Right forelimb (tissue), 1 donor: ENCODE data around the gene PKMYT1.

Source experiments
- DNase-seq: peaks from one replicate; pipeline ENCODE4 v3.0.0-alpha.2; 2018

Gene PKMYT1

GRCh38 chr16:2980227-2981176, at the start of gene PKMYT1:
TSS of gene PKMYT1 (minus strand) at chr16:2980446. CDS start at chr16:2979657, 789 bp downstream.
- peak; percentile 94 for DNase-seq

GRCh38 chr16:3029491-3030221, 49.4 kb upstream of the PKMYT1 start:
- no peak for DNase-seq

DNA sequence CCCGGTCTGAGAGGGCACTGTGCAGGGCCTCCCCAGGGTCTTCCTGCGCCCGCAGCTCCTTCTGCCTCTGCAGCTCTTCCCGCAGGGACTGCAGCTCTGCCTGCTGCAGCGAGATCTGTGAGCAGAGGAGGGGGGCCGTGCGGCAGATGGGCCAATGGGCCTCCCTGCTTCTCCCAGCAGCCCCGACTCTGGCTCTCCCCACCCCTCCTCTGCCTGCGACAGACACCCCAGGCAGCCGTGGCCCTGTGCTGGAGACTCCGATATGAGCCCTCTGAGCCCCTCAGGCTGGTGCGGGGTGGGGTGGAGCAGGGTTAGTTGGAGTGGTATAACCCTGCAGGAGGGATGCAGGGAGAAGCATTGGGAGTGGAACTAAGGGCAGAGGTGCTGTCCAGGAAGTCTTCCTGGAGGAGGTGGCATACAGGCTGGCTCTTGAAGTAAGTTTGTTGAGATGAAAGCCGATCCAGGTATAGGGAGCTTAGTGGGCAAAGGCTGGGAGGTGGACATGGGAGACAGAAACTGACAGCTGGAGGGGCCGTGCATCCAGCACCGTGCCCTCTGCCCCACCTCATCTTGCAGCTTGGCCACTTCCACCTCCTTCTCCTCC, 48.6 kb upstream of the PKMYT1 start:
- DNase-seq: no peak

GRCh38 chr16:3027983-3028715, 47.9 kb upstream of the PKMYT1 start:
- peak; percentile 83 for DNase-seq

- DNase-seq: no peak
Measured at GRCh38 chr16:3027489-3027795, 47.2 kb upstream of the PKMYT1 start.

DNA sequence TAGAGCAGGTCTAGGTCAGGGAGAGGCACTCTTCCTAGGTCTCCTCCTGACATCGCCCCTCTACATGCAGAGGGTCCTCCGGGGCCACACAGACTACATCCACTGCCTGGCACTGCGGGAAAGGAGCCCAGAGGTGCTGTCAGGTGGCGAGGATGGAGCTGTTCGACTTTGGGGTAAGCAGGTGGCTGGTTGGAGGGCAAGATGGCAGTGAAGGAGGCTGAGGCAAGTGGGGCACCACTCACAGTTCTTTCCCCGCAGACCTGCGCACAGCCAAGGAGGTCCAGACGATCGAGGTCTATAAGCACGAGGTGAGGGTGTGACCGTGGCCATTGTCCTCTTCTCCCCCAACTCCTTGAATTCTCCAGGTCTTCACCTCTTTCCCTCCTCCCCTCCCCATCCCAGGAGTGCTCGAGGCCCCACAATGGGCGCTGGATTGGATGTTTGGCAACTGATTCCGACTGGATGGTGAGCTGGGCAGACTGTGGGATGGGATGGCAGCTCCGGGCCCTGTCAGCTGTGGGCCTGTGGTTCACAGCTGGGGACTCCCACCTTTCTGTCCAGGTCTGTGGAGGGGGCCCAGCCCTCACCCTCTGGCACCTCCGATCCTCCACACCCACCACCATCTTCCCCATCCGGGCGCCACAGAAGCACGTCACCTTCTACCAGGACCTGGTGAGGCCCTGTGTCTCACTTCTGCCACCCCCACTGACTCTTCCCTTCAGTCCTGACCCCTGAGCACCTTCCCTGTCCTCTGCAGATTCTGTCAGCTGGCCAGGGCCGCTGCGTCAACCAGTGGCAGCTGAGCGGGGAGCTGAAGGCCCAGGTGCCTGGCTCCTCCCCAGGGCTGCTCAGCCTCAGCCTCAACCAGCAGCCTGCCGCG, 46.6 kb upstream of the PKMYT1 start:
- no peak for DNase-seq

DNA sequence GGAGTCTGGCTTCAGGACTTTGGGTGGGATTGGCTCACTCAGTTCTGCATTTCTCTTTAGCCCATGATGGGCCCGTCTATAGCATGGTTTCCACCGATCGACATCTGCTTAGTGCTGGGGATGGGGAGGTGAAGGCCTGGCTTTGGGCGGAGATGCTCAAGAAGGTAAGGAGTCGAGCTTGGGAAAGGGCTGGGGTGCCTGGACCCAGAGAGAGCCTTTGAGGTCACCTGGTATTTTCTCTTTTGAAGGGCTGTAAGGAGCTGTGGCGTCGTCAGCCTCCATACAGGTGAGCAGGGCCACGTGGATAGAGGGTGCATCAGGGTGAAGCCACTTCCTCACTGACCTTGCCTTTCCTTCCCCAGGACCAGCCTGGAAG, 45.7 kb upstream of the PKMYT1 start:
- no peak for DNase-seq

- DNase-seq: no peak
Measured at GRCh38 chr16:3025032-3026002, 45.1 kb upstream of the PKMYT1 start.

DNA sequence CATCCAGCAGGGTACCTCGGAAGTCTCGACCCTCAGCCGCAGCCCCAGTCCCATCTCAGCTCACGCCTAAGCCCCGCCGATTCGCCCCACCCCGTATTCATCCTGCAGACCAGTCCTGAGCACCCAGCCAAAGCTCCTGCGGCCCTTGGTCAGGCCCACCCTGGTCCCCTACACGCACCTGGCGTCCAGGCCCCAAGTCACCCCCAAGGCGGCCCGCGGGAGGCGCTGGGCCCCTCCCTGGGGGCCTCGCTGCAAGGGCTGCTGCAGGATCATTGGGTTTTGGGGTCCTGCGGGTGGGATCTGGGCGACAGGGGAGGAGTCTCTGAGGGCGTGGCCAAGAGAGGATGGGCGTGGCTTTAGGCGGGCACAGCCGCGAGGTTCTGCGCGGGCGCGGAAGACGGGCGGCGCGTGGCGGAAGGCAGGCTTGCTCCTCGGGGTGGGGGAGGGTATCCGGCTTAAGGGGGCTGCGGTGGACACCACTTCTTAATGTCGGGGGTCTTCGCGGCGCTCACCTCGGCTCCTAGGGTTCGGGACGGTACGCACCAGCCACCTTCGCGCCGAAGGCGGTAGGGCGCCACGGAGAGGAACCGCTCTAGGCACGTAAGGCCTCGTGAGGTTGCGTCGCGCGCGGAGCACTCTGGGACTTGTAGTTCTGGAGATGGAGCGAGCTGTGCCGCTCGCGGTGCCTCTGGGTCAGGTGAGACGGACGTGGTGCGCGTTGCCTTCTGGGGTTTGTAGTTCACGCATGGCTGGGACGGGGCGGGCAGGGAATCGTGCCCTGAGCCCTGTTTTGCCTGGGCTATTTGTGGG, 43.6 kb upstream of the PKMYT1 start, which contains the start of the genes HCFC1R1 and THOC6:
Gene HCFC1R1 (minus strand): TSS at position 274 of the 810 bp plus-strand sequence. CDS start 1 bp downstream, at position 273.
Gene THOC6 (plus strand): TSS at position 367 of the 810 bp plus-strand sequence. CDS start 292 bp downstream, at position 659.
- peak; percentile 96 for DNase-seq

DNA sequence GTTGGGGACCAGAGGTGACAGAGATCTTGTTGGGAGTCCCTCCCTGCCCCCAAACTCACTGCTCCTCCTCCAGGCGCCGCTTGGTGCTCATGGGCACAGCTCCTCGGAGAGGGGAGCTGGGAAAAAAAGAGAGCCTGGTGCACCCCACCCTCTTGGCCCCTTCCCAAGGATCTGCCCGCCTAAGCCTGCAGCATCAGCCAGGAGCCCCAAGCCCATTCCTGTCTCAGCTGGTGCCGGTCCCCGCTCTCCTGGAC, 43.1 kb upstream of the PKMYT1 start:
- DNase-seq: peak; percentile 65

DNA sequence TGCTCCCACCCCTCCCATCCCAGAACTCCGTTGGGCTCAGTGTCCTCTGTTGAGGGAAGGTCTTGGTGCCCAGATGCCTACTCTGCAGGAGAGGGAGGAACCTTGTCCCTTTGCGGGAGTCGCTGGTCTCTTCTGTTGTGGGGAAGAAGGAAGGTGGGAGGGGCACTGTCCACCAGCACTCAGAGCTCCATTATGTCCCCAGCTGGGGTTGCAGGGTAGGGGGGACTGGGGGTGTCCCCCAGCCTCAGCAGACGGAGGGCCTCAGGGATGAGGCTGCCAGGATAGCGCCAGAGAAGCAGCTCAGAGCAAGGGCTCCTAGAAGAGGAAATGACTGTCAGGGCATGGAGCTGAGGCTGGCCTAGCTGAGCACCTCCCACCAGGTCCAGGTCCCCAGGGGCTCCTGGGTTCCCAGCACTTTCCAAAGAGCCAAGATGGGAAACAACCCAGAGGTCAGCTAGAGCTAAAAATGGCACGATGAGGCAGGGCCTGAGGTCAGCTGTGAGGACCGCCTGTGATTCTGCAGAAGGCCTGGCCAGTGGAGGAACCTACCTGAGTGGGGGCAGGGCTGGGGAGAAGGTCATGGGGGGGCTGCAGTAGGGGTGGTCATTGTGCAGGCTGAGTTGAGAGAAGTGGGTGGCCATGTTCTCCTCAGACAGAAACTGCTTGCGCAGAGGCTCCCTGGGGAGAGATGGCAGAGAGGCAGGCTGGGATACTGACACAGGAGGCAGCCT, 42.6 kb upstream of the PKMYT1 start:
- no peak for DNase-seq

GRCh38 chr16:3022208-3022683, 42.0 kb upstream of the PKMYT1 start:
- DNase-seq: peak; percentile 90

GRCh38 chr16:3021449-3022207, 41.4 kb upstream of the PKMYT1 start:
- peak; percentile 66 for DNase-seq

- DNase-seq: peak; percentile 82
Measured at GRCh38 chr16:3020604-3021448, 40.6 kb upstream of the PKMYT1 start.

- peak; percentile 83 for DNase-seq
Measured at GRCh38 chr16:3020247-3020603, 40.0 kb upstream of the PKMYT1 start, which contains the start of gene TNFRSF12A. TSS of gene TNFRSF12A (plus strand) at chr16:3020368. CDS start at chr16:3020398, 30 bp downstream.

GRCh38 chr16:3019594-3020246, 39.5 kb upstream of the PKMYT1 start:
- DNase-seq: no peak
